IPS DF 19.7 (cell line): Measurements from ENCODE around the gene RNU6-1.

ENCODE experiments used
- DNase-seq: peaks from one replicate; pipeline ENCODE4 v3.0.0-alpha.2; 2013; ENCODE audit warnings: low read depth, low spot score

The RNU6-1 gene

DNA sequence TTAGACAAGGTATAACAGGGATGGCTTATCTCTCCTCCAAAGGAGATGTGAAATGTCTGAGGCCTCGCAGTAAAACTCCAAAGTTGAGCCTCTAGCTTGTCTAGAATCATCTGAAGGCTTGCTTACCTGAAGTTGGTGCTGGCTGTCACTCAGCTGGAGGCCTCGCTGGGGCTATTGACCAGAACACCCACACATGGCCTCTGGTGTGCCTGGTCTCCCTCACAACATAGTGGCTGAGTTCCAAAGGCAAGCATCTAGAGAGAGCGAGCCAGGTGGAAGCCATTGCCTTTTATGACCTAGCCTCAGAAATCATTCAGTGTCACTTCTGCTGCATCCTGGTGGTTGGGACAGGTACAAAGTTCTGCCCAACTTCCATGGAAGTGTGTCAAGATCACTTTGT lies 17.4 kb upstream of the RNU6-1 start:
- no peak for DNase-seq

DNA sequence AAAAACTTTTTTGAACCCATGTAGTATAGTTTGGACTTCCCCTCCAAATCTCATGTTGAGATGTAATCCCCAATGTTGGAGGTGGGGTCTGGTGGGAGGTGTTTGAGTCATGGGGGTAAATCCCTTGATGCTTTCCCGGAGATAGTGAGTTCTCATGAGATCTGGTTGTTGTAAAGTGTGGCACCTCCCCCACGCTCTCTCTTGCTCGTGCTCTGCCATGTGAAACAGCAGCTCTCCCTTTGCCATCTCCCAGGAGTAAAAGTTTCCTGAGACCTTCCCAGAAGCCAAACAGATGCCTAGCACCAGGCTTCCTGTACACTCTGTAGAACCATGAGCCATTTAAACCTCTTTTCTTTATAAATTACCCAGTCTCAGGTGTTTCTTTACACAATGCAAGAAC lies 16.0 kb upstream of the RNU6-1 start:
- DNase-seq, result no peak

DNA sequence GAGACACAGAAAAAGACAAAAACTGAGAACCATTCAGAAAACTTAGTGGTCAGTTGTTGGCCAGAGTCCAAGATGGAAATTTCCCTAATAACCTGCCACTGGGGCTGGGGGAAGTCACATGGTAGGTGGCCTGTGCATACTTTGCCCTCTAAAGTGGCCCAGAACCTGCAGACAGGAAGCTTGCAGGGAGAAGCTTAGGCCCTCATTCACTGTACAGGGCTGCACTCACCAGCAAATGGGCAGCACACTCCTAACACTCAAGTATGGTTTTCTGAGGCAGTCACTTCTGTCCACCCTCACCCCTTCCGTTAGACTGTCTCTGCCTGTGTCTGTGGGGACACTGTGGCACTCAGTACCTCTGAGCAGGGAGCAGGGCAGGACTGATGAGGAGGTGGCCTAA lies 14.5 kb upstream of the RNU6-1 start:
- no peak for DNase-seq

DNA sequence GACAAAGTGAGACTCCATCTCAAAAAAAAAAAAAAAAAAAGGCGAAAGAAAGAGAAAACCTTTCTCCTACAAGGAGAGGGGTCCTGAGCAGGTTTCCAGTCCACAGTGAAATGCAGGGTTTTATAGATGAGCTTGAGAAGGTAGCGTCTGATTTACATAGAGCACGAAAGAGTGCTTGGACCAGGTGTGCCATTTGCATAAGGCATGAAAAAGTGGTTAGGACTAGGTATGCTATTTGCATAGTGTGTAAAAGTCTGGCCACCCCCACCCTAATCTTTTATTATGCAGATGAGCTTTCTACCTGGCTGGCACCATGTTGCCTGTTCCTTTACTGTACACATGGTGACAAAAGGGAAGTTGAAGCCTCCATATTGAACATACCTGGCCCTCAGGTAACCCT lies 13.6 kb upstream of the RNU6-1 start:
- no peak for DNase-seq

DNA sequence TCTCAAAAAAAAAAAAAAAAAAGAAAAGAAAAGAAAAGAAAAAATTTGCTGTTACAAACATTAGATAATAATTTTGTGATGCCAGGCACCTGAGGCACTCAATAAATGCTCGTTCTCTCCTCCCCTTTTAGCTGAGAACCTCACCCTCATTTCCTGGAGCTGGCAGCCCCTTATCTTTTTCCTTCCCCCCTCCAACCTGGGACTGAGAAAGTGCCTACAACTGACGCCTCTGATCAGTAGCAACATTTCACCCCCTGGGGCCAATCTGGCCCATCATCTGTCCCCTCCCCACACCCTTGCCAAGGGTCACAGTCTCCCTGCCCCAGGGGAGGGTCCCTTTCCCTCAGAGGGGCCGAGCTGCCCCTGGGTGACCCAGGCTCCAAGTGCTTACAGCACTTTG lies 12.6 kb upstream of the RNU6-1 start:
- no peak for DNase-seq

DNA sequence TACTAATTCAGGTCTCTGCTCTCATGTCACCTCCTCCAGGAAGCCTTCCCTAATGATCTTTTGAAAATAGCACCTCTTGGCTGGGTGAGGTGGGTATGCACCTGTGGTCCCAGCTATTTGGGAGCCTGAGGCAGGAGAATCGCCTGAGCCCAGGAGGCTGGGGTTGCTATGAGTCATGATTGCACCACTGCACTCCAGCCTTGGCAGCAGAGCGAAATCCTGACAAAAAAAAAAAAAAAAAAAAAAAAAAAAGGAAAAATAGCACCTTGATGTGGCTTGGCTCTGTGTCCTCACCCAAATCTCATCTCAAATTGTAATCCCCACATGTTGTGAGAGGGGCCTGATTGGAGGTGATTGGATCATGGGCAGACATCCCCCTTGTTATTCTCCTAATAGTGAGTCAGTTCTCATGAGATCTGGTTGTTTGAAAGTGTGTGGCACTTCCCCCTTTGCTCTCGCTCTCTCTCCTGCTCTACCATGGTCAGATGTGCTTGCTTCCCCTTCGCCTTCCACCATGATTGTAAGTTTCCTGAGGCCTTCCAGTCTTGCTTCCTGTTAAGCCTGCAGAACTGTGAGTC lies 11.2 kb upstream of the RNU6-1 start:
- no peak for DNase-seq

DNA sequence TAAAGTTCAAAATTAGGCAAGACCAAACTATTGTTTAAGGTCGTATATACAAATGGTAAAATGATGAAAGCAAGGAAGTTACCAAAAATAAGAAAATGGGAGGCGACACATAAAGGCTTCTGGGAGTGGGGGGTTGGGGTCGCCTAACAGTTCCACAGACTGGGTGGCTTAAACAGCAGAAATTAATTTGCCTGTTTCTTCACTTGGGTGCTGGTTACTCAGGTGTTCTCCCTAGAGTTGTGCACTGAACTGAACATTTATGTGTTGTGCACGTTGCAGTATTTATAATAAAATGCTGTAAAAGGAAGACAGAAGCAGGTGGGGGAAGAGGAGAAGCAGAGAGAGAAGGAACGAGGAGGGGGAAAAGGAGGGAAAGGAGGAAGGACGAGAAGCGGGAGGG lies 10.5 kb upstream of the RNU6-1 start:
- DNase-seq, result no peak

DNA sequence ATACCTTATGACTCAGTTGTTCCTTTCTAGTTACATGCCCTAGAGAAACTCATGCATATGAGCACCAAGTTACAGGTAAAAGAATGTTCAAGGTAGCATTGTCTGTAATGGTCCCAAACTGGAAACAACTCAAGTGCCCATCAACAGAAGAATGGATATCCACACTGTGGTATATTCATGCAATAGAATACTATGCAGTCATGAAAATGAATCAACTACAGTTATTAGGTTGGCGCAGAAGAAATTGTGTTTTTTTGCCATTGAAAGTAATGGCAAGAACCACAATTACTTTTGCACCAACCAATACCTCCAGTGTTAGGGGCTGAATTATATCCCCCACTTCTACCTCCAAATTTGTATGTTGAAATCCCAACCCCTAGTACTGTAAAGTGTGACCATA lies 9.7 kb upstream of the RNU6-1 start:
- no peak for DNase-seq

DNA sequence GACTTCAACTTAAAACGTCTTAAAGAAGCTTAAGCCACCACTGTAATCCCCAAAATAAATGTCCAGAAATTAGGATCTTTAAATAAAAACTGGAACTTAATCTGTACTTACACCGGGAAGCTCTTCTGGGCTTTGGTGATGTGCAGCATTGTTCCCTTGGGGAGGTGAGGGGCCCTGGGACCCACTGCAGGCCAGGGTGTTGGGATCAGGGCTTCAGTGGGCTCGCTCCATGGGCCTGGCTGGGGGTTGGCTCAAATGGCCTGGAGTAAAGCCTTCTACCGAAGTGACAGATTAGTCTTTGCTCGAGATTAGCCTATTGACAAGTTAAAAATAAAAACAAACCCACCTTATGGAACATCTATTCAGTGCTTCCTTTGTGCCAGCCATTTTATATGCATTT lies 6.1 kb upstream of the RNU6-1 start:
- no peak for DNase-seq

DNA sequence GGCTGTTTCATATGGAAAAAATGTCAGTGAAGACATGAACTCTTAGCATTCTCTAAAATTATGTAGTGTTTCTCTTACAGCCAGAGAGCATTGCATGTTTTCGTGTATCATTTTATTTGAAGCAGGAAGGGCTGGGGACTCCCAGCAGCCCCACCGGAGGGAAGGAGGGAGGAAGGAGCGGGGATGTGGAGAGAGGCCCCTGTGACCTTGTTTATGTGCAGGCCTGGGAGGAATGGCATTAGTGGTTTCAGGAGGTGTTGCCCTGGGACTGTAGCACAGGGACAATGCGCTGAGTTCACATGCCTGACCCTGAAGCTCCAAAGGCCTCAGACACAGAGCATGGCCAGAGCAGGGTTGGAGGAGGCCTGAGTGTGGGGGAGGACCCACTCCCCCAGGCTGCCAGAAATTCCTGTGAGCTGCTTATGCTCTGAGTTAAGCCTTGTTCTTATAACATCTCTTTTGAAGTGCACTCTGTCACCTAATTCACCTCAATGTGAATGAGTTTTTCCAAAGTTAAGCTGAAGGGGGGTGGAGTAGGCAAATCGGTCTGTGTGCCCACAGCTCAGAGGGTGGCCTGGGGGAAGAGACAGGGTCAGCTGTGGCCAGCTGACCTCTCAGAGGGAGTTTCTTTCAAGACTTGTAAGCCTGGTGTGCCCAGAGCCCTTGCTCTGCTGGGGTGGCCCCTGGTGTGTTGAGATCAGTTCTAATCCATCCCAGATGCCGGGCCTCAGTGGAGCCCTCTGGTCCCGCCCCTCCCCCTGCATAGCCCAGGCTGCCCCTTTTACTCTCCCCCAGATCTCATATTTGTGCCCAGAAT lies 3.9 kb upstream of the RNU6-1 start:
- no peak for DNase-seq

DNA sequence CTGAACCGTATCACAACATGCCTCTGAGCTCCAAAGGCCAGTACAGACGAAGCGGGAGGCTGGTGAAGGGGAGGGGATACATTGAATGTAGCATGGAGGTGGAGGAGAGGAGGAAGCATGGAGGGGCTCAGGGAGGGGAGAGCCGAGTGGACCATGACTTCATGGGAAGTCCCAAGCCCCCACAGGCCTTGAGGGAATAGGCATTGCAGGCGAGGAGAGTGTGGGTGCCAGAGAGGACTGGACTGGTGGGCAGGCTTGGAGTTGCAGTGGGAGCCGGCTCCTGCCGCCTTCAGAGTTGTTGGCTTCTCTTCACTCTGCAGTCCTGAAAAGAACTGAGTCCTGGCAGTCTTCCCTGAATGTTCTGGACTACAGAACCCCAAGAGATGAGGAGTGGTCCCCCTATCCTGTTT lies 3.3 kb upstream of the RNU6-1 start:
- DNase-seq, result no peak

DNA sequence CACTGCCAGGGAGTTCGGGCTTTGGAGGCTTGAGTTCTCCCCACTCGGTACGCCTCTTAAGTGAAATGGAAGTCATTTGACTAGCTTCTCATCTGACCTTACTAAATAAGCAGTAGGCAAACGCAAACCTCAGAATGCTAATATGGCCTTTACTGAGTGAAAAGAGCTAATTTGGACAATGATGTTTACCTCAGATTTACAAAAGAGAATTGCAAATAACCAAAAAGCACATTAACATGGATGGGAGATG lies 1.6 kb upstream of the RNU6-1 start:
- DNase-seq, result no peak

DNA sequence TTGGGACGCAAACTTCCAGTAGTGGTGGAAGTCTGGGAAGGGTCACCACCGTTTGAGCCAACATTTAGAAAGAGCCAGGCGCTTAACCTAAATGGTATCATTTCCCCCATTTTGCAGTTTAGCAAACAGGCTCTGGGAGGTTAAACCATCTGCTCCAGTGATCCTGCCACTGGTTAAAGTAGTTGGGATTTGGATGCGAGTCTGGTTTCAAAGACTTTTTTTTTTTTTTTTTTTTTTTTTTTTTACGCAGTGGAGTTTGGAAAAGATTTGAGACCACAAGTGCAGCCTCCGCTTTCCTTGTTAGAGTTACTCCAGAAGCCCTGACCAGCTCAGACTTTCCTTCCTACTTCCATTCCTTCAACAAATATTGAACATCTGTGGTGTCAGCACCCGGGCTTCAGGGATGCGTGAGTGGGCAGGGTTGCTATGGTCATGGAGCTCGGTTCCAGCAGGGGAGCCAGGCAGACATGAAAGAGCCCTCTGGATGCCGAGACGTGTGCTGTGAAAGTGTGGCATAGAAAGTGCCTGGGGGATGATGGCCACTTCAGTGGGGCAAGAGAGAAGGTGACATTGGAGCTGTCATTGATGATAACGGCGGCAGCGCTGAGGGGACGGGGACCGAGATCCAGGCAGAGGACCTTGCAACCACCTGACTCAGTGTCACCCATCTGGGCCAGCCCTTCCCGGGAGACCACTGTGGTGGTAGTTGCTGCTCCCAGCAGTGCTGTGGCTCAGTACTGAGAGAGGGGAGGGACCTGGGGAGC lies 1.1 kb upstream of the RNU6-1 start:
- DNase-seq, result no peak

DNA sequence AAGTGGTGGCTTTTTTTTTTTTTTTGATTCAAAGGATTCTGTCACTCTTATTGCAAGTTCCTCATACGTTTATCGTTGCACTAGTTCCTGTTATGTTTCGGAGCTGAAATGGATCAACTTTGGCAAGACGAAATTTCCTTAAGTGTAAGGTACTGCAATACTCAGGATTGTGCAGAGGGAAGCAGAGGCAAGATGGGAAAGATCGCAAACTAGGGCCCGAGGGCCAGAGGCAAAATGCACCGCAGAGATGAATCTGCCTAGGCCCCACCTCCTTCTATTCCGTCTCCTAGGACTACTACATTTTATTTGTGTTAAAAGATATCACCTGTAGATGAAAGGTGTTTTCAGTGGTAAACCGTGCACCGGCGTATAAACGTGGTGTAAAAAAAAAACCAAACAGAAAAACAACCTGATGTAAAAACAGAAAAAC lies 331 bp downstream of the RNU6-1 start:
- DNase-seq, result no peak

DNA sequence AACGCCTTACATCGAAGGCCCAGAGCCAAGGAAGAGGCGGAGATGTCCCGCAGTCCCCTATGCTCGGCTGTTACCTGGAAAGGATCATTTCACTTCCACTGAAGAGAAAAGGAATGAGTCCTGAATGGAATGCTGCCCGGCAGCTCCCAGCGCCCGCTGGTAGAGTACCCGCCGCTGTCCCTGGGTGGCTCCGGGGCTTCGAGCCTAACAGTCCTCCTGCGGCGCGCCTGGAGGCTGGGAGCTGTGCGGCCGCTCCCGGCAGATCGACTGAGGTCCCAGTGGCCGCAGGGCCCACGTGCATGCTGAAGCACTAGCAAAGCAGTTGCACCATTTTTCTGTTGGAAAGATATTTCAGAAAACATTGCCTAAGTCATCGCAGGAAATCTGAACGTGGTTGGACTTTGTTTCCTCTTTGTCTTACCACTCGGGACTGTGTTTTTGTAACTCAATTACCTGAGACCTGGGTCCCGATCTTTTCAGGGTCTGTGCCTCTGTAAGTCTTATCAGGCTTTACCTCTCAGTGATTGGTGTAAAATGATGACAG lies 984 bp downstream of the RNU6-1 start:
- no peak for DNase-seq

DNA sequence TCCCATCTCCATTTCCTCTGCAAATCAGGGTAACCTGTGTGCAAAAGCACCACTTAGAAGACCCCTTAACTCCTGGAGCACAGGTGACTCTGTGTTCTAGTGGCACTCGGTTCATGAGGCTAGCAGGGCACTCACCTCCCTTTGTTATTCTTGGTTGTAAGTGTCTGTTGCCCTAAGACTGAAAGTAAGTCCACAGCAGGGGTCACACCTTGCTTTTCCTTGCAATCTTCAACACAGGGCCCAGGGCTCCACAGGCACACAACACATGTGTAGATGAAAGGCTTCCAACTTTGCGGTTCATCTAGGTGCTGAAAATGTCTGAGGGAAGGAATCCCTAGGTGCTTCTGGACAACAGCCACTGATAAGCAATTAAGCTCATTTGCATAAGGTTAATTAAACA lies 2.9 kb downstream of the RNU6-1 start:
- DNase-seq, result no peak

DNA sequence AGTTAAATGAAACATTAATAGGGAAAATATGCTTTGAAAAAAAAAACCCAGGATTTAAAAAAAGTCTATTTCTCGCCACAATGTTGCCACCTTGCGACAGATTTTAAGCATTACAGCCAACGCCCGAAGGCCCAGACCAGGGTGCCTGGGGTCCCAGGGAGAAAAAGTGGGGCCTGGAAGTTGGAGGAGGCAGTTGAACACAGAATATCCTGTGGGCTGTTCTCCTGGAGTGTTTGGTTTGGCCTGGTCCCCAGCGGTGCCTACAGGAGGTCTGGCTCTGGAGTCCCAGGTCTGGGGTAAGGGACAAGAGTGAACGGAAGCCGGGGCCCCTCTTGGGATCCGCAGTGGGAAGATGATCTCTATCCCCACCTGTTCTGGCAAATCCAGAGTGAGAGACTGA lies 3.4 kb downstream of the RNU6-1 start:
- no peak for DNase-seq

DNA sequence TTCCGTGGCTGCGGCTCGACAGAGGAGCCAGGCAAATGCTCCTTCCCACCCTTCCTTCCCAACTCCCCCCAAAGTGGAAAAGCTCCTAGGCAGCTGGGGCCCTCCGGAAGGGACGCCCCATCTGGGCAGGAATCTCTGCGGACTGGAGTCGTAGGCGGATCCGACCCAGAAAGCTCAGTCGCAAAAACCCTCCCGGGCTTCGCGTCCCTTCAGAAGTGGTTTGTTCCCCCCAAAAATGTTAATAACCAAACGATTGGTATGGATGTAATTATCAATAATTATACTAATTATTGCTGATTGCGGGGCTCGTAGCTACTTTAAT lies 3.8 kb downstream of the RNU6-1 start:
- no peak for DNase-seq

DNA sequence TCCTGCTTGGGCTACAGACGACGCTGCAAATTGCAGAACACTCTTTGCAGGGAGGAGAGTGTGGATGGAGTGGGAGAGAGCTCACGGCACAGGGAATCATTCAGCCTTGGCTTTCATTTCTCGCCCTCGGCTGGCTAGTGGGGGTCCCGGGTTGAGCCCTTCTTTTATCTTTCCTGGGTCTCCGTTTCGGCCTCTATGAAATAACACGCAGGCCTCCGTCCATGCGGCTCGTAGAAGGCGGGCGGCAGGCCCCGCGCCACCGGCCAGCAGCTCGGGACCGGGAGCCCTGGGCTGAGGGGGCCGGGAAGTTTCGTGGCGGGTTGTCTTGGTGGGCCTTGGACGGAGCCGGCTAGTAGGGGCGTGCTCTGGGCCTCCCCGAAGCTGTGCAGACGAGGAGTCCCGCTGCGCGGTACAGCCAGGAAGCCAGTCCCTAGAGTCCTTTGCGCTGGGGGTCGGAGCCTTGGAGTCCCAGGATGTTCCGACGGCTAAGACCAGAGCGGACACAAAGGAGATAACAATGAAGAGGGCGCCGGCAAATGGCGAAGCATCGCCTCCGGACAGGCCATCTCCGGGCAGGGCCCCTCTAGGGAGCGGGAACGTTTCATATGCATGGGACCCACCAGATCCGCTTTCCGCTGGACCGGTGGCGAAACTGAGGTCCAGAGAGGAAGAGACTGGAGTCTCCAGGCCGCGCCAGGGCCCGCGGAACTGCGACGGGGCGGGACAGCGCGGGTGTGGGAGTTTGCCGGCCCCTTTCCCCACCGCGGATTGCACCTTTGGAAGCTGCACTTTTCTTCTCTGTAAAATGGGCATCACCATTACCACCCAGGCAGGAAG lies 4.3 kb downstream of the RNU6-1 start:
- DNase-seq, result no peak

DNA sequence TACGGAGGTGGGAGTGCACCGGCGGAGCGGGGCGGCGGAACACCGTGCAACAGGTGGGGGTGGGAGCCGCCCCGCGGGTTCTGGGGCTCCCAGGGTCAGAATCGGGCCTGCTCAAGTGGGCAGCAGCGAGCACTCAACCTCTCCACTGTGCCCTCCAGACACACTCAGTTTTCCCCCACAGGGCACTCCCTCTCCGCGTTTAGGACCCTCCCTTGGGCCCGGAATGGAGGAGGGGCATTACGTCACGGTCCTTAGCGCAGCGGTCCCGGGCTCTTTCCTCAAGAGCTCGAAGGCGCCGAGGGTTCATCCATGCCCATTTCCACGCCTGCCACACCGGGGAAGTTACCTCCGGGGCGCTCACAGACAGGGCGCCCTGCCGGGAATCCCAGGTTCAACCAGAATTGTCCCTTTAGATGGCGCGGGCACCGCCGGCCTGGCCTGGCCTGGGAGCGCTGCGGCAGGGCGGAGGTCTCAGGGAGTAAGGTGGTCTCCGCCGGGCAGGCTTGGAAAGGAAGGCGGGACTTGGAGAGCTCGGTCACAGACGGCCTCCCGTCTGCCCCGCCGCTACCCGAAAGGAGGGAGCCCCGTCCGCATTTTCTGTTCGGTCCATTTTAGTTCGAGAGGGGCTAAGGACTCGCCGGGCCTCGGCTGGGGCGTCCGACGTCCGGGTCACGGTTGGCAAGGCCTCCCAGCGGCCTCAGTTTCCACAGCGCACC lies 5.1 kb downstream of the RNU6-1 start:
- no peak for DNase-seq

DNA sequence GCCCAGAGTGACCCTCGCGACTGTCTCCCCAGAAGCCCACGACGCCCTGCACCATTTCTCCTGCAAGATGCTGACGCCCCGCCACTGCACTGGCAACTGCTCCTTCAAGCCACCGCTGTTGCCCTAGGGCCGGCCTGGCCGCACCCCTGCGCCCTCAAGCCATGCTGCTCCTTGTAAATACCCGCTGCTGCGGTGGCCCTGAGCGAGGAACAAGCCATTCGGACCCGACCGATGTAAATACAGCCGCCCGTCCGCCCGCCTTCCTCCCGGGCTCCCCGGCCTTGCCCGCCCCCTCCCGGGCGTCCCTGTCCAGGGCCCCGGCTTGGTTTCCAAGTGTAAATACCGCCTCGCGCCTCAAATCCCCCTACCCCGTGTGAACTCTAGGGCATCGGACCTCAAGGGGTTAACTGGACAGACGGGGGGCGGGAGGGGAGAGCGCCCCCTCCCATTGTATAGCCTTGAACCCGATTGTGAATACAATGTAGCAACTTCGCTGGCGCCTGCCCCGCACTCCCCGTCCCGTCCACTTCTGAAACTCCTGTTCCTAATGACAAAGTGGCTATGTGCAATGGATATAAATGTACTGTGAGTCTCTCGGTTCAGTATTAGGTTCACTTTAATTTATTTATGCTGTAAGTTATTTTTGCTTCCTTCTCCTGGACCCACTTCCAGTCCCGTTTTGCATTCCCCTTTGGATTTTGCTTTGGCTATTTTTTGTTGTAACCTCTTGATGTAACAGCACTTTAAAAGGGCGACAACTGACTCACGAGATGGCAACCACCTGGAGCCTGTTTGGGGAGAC lies 5.9 kb downstream of the RNU6-1 start:
- no peak for DNase-seq
